ENCODE results near the gene TGFBR3. TPM values are rescaled to one million over a fixed set of nuclear protein-coding genes. Genes with fewer than 3 reads are reported as not detected.
A peak's percentile ranks its signal among the peaks of the same experiment; 100 is the strongest.

Gene TGFBR3
- total and polyA plus RNA-seq, 4 donors: 3.6 to 81.5 (median 33.4) TPM

DNA sequence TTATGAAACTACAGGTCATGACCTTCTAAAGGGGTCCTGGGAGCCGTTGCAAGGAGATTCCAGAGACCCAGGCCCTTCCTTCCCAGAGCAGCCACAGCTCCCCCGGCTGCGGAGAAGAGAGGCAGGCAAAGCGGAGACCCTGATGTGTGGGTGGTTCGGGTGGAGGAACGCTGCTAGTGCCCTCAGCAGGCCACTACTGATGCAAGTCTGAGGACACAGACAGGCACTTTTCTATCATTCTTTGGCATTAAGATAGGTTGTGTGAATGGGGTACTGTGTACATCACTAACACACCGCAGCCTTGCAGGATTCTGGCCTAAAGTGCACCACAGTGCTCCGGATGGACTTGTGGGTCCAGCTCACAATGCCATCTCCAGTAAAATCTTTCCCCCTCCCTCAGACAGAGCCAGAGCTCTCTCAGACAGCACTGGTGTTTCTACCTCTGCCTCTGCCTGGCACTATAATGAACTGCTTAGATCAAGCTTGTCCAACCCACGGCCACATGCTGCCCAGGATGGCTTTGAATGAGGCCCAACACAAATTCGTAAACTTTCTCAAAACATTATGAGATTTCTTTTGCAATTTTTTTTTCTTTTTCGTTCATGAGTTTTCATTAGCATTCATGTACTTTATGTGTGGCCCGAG lies 121.4 kb downstream of the TGFBR3 start:
- H3K4me1 ChIP-seq (ENCODE audit: control insufficient read depth in 1 of 2, insufficient read depth in 2 of 2, low read length in 2 of 2): peaks cover 0 to 6% of the 10 kb centered on the region in 2 donors
- DNase-seq (no peak), ATAC-seq (ENCODE audit: low FRiP score) (no peak)
- intact Hi-C loops (cut with DNase I): no loop called here
- 84 to 89% methylated on average over 12 of the region's 12 CpGs for WGBS, 2 donors
- H3K4me3 ChIP-seq (ENCODE audit: low read length in 2 of 2): no peak overlapping the region
- no peaks in the 10 kb centered on the region for H3K36me3 ChIP-seq (ENCODE audit: control insufficient read depth in 1 of 2, insufficient read depth in 2 of 2, low read length in 1 of 2)
- H3K9me3 ChIP-seq (ENCODE audit: control insufficient read depth, low read length): no peaks in the 10 kb centered on the region
- no peaks in the 10 kb centered on the region for H3K27me3 ChIP-seq (ENCODE audit: control insufficient read depth in 1 of 2, insufficient read depth in 2 of 2, low read length in 1 of 2)
- H3K27ac ChIP-seq (ENCODE audit: low read depth in 1 of 2, low read length in 2 of 2): no peak overlapping the region

DNA sequence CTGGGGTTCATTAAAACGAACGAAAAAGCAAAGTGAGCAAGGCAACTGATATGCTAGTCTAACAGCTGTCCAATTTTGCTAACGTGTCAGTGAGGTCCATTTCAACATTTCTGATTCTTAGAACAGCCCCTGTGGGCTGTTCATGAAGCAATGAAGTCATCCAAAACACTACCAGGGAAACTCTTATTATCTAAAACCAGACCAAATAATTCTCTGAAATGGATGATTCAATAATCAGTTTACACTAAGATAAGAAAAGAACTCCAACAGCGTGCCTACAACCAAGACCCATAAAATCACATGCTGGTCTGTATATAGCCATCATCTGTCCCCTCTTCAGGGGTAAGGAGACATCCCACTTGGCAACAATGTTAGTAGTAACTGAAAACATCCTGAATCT lies 122.7 kb downstream of the TGFBR3 start:
- H3K27ac ChIP-seq (ENCODE audit: low read depth in 1 of 2, low read length in 2 of 2): no peak overlapping the region
- peak; percentile 71 for ATAC-seq (ENCODE audit: low FRiP score)
- H3K4me3 ChIP-seq (ENCODE audit: low read length in 2 of 2): no peak overlapping the region
- peaks cover 0 to 8% of the 10 kb centered on the region in 2 donors for H3K4me1 ChIP-seq (ENCODE audit: control insufficient read depth in 1 of 2, insufficient read depth in 2 of 2, low read length in 2 of 2)
- no peak for DNase-seq
- no peaks in the 10 kb centered on the region for H3K27me3 ChIP-seq (ENCODE audit: control insufficient read depth in 1 of 2, insufficient read depth in 2 of 2, low read length in 1 of 2)
- H3K36me3 ChIP-seq (ENCODE audit: control insufficient read depth in 1 of 2, insufficient read depth in 2 of 2, low read length in 1 of 2): no peaks in the 10 kb centered on the region
- intact Hi-C loops (cut with DNase I): no loop called here
- no peaks in the 10 kb centered on the region for H3K9me3 ChIP-seq (ENCODE audit: control insufficient read depth, low read length)
- 74 to 76% methylated on average over 4 of the region's 4 CpGs for WGBS, 2 donors

DNA sequence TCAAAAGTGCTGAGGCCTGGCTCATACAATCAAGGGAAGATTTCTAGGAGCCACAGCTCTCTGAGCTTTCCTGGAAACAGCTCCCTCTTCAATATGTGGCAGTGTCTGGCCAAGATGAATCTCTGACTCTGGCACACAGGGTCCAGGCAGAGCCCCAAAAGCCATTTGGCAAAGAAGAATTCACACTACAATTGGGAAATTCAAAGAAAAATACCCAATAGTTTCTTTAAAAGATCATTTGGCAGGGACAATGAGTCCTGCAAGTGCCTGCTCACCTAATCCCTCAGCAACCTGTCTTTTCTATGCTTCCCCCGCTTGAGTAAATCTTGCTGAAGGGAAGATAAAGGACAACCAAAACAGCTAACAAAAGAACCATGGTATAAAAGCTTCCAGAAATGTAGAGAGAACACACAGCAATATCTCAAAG lies 124.6 kb downstream of the TGFBR3 start:
- H3K27me3 ChIP-seq (ENCODE audit: control insufficient read depth in 1 of 2, insufficient read depth in 2 of 2, low read length in 1 of 2): no peaks in the 10 kb centered on the region
- no peaks in the 10 kb centered on the region for H3K9me3 ChIP-seq (ENCODE audit: control insufficient read depth, low read length)
- no peaks in the 10 kb centered on the region for H3K36me3 ChIP-seq (ENCODE audit: control insufficient read depth in 1 of 2, insufficient read depth in 2 of 2, low read length in 1 of 2)
- H3K27ac ChIP-seq (ENCODE audit: low read depth in 1 of 2, low read length in 2 of 2): no peak overlapping the region
- no peak for ATAC-seq (ENCODE audit: low FRiP score)
- H3K4me1 ChIP-seq (ENCODE audit: control insufficient read depth in 1 of 2, insufficient read depth in 2 of 2, low read length in 2 of 2): peaks cover 0 to 8% of the 10 kb centered on the region in 2 donors
- 76 to 82% methylated on average over 1 of the region's 1 CpG for WGBS, 2 donors
- no peak overlapping the region for H3K4me3 ChIP-seq (ENCODE audit: low read length in 2 of 2)
- intact Hi-C loops (cut with DNase I): no loop called here
- no peak for DNase-seq

DNA sequence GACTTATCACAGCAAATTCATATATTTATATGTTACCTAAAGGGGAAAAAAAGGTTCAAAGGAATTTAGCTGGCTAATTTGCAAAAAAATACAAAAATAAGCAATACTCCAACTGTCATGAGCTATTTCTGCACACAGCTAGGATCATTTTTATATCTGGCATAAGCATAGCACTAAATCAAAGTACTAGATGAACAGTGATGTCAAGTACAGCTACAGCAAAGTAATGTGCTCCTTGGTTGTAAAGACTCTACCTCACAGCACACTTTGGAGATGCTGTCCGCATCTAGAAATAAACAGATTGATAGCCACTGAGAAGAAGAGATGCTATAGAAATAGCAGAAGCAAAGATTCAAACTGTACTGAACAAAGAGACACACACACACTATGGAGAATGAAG lies 125.4 kb downstream of the TGFBR3 start:
- 96% methylated on average over 1 of the region's 1 CpG for WGBS, 2 donors
- intact Hi-C loops (cut with DNase I): no loop called here
- Histone ChIP-seq H3K4me1 (ENCODE audit: control insufficient read depth in 1 of 2, insufficient read depth in 2 of 2, low read length in 2 of 2) (peaks cover 0 to 8% of the 10 kb centered on the region in 2 donors), H3K27ac (ENCODE audit: low read depth in 1 of 2, low read length in 2 of 2) (no peak overlapping the region), H3K9me3 (ENCODE audit: control insufficient read depth, low read length) (no peaks in the 10 kb centered on the region), H3K36me3 (ENCODE audit: control insufficient read depth in 1 of 2, insufficient read depth in 2 of 2, low read length in 1 of 2) (no peaks in the 10 kb centered on the region), H3K27me3 (ENCODE audit: control insufficient read depth in 1 of 2, insufficient read depth in 2 of 2, low read length in 1 of 2) (no peaks in the 10 kb centered on the region), H3K4me3 (ENCODE audit: low read length in 2 of 2) (no peak overlapping the region)
- ATAC-seq (ENCODE audit: low FRiP score) (no peak), DNase-seq (no peak)

DNA sequence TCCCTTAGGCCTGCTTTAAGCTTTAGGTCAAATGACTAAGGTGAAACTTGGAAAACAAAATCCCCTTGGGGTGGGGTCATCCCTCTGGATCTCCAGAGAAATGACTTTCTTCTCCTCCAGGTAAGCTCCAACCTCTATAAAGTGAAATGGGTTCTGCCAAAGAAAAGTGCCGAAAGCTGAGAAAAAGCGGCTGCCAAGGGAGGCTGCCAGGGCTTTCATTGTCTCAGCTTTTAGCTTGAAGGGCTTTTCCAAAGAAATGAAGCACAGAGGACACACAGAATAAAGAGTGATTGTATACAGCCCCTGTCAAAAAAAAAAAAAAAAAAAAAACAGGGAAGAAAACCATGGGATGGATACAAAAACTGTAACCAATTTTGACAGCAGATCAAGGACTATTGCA lies 126.9 kb downstream of the TGFBR3 start:
- ATAC-seq (ENCODE audit: low FRiP score) (no peak), DNase-seq (no peak)
- Histone ChIP-seq H3K4me3 (ENCODE audit: low read length in 2 of 2) (no peak overlapping the region), H3K4me1 (ENCODE audit: control insufficient read depth in 1 of 2, insufficient read depth in 2 of 2, low read length in 2 of 2) (peaks cover 0 to 8% of the 10 kb centered on the region in 2 donors), H3K27ac (ENCODE audit: low read depth in 1 of 2, low read length in 2 of 2) (no peak overlapping the region), H3K27me3 (ENCODE audit: control insufficient read depth in 1 of 2, insufficient read depth in 2 of 2, low read length in 1 of 2) (no peaks in the 10 kb centered on the region), H3K9me3 (ENCODE audit: control insufficient read depth, low read length) (no peaks in the 10 kb centered on the region), H3K36me3 (ENCODE audit: control insufficient read depth in 1 of 2, insufficient read depth in 2 of 2, low read length in 1 of 2) (no peaks in the 10 kb centered on the region)
- WGBS, 2 donors: 44 to 78% methylated on average over 2 of the region's 2 CpGs
- intact Hi-C loops (cut with DNase I): no loop called here

DNA sequence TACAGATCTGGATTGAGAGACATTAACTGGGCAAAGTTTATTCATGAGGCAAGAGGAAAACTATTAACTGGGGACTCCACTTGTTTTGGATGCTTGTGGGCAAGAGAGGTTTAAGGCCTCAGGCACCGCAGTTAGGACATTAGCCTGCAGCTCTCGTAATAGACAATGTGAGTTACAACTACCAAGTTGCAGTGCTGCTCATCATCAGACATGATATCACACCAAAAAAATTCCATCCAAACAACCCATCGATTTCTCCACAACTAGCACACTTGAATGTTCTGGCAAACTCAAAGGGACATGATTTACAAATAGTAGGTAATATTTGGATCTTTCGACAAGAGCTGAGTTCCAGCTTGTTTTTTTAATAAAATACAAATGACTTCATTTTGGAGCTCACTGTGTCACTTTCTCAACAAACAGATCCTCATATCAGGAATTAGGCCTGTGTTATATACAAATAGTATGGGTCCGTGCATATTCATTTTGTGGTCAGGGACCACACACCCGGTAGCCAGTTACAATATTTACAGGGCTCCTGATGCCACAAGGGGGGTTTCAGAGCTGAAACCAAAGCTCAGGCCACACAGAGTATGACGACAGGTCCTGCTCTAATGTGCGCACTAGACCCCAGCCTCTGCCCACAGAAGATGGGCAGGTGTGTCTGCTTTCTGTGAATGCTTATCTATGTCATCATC lies 128.0 kb downstream of the TGFBR3 start:
- Histone ChIP-seq H3K27me3 (ENCODE audit: control insufficient read depth in 1 of 2, insufficient read depth in 2 of 2, low read length in 1 of 2) (no peaks in the 10 kb centered on the region), H3K9me3 (ENCODE audit: control insufficient read depth, low read length) (no peaks in the 10 kb centered on the region), H3K36me3 (ENCODE audit: control insufficient read depth in 1 of 2, insufficient read depth in 2 of 2, low read length in 1 of 2) (no peaks in the 10 kb centered on the region), H3K4me3 (ENCODE audit: low read length in 2 of 2) (no peak overlapping the region), H3K27ac (ENCODE audit: low read depth in 1 of 2, low read length in 2 of 2) (no peak overlapping the region), H3K4me1 (ENCODE audit: control insufficient read depth in 1 of 2, insufficient read depth in 2 of 2, low read length in 2 of 2) (peaks cover 0 to 8% of the 10 kb centered on the region in 2 donors)
- intact Hi-C loops (cut with DNase I): no loop called here
- ATAC-seq (ENCODE audit: low FRiP score) (peak; percentile 68), DNase-seq (no peak)
- 95% methylated on average over 8 of the region's 8 CpGs for WGBS, 2 donors

DNA sequence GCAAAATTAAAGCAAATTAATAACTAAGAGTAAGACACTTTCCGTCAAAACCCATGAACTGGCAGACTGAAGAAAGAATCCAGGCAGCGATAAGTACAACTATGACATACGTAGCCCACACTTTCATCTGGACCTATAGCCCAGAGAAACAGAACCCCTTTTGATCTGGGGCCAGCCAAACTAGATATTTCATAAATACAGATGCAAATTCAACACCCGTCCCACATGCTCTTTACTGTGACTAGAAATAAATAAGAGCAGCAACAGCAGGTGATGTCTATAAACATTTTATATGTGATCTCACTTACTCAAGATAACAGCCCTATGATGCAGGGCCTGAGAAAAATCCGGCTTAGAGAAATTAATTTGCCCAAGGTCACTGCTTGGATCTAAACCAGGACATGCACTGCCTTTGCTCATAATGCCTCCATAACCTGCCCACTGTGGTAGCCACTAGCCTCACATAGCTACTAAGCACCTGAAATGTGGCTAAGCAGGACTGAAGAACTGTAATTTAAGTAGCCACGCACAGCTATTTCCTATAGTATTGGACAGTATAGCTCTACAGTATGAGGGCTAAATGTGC lies 130.2 kb downstream of the TGFBR3 start:
- ATAC-seq (ENCODE audit: low FRiP score): no peak
- H3K27ac ChIP-seq (ENCODE audit: low read depth in 1 of 2, low read length in 2 of 2): no peak overlapping the region
- H3K4me3 ChIP-seq (ENCODE audit: low read length in 2 of 2): no peak overlapping the region
- H3K27me3 ChIP-seq (ENCODE audit: control insufficient read depth in 1 of 2, insufficient read depth in 2 of 2, low read length in 1 of 2): no peaks in the 10 kb centered on the region
- intact Hi-C loops (cut with DNase I): no loop called here
- H3K4me1 ChIP-seq (ENCODE audit: control insufficient read depth in 1 of 2, insufficient read depth in 2 of 2, low read length in 2 of 2): peaks cover 0 to 10% of the 10 kb centered on the region in 2 donors
- H3K9me3 ChIP-seq (ENCODE audit: control insufficient read depth, low read length): no peaks in the 10 kb centered on the region
- no peaks in the 10 kb centered on the region for H3K36me3 ChIP-seq (ENCODE audit: control insufficient read depth in 1 of 2, insufficient read depth in 2 of 2, low read length in 1 of 2)
- WGBS, 2 donors: 82 to 93% methylated on average over 6 of the region's 6 CpGs
- no peak for DNase-seq

DNA sequence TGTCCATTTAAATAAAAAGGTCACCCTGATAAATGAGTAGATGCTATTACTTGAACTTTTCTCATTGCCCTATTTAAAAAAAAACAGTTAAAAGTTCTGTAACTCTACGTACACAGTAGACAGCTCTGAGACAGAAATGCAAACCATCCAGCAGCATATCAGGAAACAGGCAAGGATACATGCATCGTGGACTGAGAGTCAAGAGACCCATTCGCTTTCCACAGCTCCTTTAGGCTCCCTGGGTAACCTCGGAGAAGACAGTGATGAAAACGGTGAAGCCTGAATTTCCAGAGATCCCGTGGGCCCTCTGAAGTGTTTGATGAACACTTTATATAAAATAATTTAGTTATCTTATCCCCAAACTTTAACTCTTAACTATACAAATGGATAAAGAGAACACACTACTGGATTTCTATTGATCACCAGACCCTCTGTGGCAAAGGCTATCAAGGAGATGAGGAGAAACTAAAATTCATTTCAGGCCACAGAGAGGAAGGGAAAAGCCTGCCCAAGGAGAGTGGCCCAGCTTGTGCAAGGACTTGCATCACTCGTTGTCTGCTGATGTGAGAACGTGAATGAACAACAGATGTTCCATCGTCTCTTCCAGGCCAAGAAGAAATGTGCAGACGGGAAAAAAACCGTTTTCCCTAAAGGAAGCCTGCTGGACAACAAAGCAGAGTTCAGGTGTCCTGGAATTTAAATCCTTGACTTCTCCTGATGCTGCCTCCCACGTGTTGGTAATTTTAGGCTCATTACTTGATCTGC lies 131.0 kb downstream of the TGFBR3 start:
- no peak for ATAC-seq (ENCODE audit: low FRiP score)
- Histone ChIP-seq H3K4me1 (ENCODE audit: control insufficient read depth in 1 of 2, insufficient read depth in 2 of 2, low read length in 2 of 2) (peaks cover 0 to 10% of the 10 kb centered on the region in 2 donors), H3K27me3 (ENCODE audit: control insufficient read depth in 1 of 2, insufficient read depth in 2 of 2, low read length in 1 of 2) (no peaks in the 10 kb centered on the region)

More for the DNA sequence above, 131.0 kb downstream of the TGFBR3 start:
- Histone ChIP-seq H3K36me3 (ENCODE audit: control insufficient read depth in 1 of 2, insufficient read depth in 2 of 2, low read length in 1 of 2) (no peaks in the 10 kb centered on the region), H3K9me3 (ENCODE audit: control insufficient read depth, low read length) (no peaks in the 10 kb centered on the region), H3K27ac (ENCODE audit: low read depth in 1 of 2, low read length in 2 of 2) (no peak overlapping the region), H3K4me3 (ENCODE audit: low read length in 2 of 2) (no peak overlapping the region)
- intact Hi-C loops (cut with DNase I): loop anchor here in 1 of 2 donors (5.0 kb wide), 1 partner anchor 42 kb away; no protein-coding TSS in a partner anchor
- no peak for DNase-seq
- 92 to 95% methylated on average over 12 of the region's 12 CpGs for WGBS, 2 donors

Measured in aorta (tissue), 5 donors.